Uterus (tissue), 4 donors: ENCODE data around the gene PIGK. TPM values are rescaled to one million over a fixed set of nuclear protein-coding genes. Genes with fewer than 3 reads are reported as not detected.

ENCODE experiments used
- DNase-seq, 2 donors: peaks; one replicate each; pipeline ENCODE4 v3.0.0-alpha.2; 2019 to 2020
- H3K27ac ChIP-seq, 2 donors: fragments of 200-600 bp; sonication (generic); 1 replicate in 1 of 2; 2 replicates in 1 of 2; pipeline ENCODE4 v1.5.1; 2016 to 2018
- H3K27me3 ChIP-seq, 2 donors: fragments of 200-600 bp; sonication (generic); one replicate each; pipeline ENCODE4 v1.5.1; 2018 to 2019; ENCODE audit warnings: control low read depth in 1 of 2
- H3K36me3 ChIP-seq, 2 donors: fragments of 200-600 bp; sonication (generic); one replicate each; pipeline ENCODE4 v1.5.1; 2019; ENCODE audit warnings: control low read depth in 1 of 2
- H3K4me1 ChIP-seq, 2 donors: fragments of 200-600 bp; sonication (generic); one replicate each; pipeline ENCODE4 v1.5.1; 2018 to 2019; ENCODE audit warnings: control low read depth in 1 of 2
- H3K4me3 ChIP-seq, 2 donors: fragments of 200-600 bp; sonication (generic); 1 replicate in 1 of 2; 2 replicates in 1 of 2; pipeline ENCODE4 v1.5.1; 2018 to 2019; ENCODE audit warnings: mild to moderate bottlenecking in 1 of 2
- H3K9me3 ChIP-seq, 2 donors: fragments of 200-600 bp; sonication (generic); one replicate each; pipeline ENCODE4 v1.5.1; 2019; ENCODE audit warnings: control low read depth in 1 of 2
- CTCF ChIP-seq, 4 experiments: fragments of 200-600 bp in 2 of 4; fragments of 450-650 bp in 2 of 4; sonication (generic) in 2 of 4; IDR thresholded peaks; one replicate each; pipeline ENCODE4 v1.5.1; 2016 to 2019; ENCODE audit warnings: antibody characterized with exemption in 4 of 4, mild to moderate bottlenecking in 2 of 4, moderate library complexity in 1 of 4
- POLR2A ChIP-seq, 2 donors: fragments of 450-650 bp; IDR thresholded peaks; one replicate each; pipeline ENCODE4 v1.6.1; 2016; ENCODE audit warnings: antibody characterized with exemption in 2 of 2, mild to moderate bottlenecking in 1 of 2, moderate library complexity in 1 of 2
- intact Hi-C: fragments of 100-400 bp; cut with DNase I; formaldehyde crosslinking; loops from one replicate; pipeline ENCODE4 v1.15.1; 2023; ENCODE audit warnings: low total_unique reads
- total RNA-seq, 4 donors: library from RNA; depleted of rRNA in 3 of 4; stranded (reverse); fragments of >200 nt in 3 of 4; gene quantifications; one replicate each; pipeline versions ENCODE4 v1.1.0 to v1.2.4, GENCODE V29; 2014 to 2023
- donor health status: DM: yes; HTN: yes; CAD: no.

Gene PIGK
- total RNA-seq, 4 donors from 2014 or later = 11.5 to 38.6 (median 32.6) TPM

GRCh38 chr1:77234096-77234495 lies 14.9 kb upstream of the PIGK start:
- DNase-seq = no peak
- Histone ChIP-seq H3K4me1 (no peaks in the 10 kb centered on the region), H3K27ac (no peak overlapping the region), H3K9me3 (no peaks in the 10 kb centered on the region), H3K36me3 (no peaks in the 10 kb centered on the region), H3K4me3 (no peak overlapping the region), H3K27me3 (no peaks in the 10 kb centered on the region)
- intact Hi-C loops = no loop called here
- no peak for TF ChIP-seq POLR2A (IDR thresholded peaks at IDR 0.05)
- no peak for TF ChIP-seq CTCF (IDR thresholded peaks at IDR 0.05)

- no peak overlapping the region for H3K4me3 ChIP-seq
- intact Hi-C loops = no loop called here
- H3K36me3 ChIP-seq = no peaks in the 10 kb centered on the region
- H3K9me3 ChIP-seq = no peaks in the 10 kb centered on the region
- no peak overlapping the region for H3K27ac ChIP-seq
- TF ChIP-seq CTCF (IDR thresholded peaks at IDR 0.05) (no peak), POLR2A (IDR thresholded peaks at IDR 0.05) (no peak)
- H3K4me1 ChIP-seq = no peaks in the 10 kb centered on the region
- no peak for DNase-seq
- no peaks in the 10 kb centered on the region for H3K27me3 ChIP-seq
Observed at GRCh38 chr1:77232829-77233228, 13.6 kb upstream of the PIGK start.

GRCh38 chr1:77230051-77230450 lies 10.8 kb upstream of the PIGK start:
- Histone ChIP-seq H3K36me3 (no peaks in the 10 kb centered on the region), H3K27me3 (no peaks in the 10 kb centered on the region), H3K4me1 (no peaks in the 10 kb centered on the region), H3K4me3 (no peak overlapping the region), H3K27ac (no peak overlapping the region), H3K9me3 (no peaks in the 10 kb centered on the region)
- intact Hi-C loops = no loop called here
- no peak for TF ChIP-seq POLR2A (IDR thresholded peaks at IDR 0.05)
- TF ChIP-seq CTCF (IDR thresholded peaks at IDR 0.05) = no peak
- DNase-seq = no peak

GRCh38 chr1:77228836-77229235 lies 9.6 kb upstream of the PIGK start:
- Histone ChIP-seq H3K9me3 (no peaks in the 10 kb centered on the region), H3K4me1 (no peaks in the 10 kb centered on the region), H3K4me3 (no peak overlapping the region), H3K36me3 (no peaks in the 10 kb centered on the region), H3K27ac (no peak overlapping the region), H3K27me3 (no peaks in the 10 kb centered on the region)
- TF ChIP-seq CTCF (IDR thresholded peaks at IDR 0.05) (no peak), POLR2A (IDR thresholded peaks at IDR 0.05) (no peak)
- no peak for DNase-seq
- intact Hi-C loops = no loop called here

- no peak for DNase-seq
- Histone ChIP-seq H3K9me3 (no peaks in the 10 kb centered on the region), H3K4me1 (no peaks in the 10 kb centered on the region), H3K4me3 (no peak overlapping the region), H3K27ac (no peak overlapping the region), H3K36me3 (no peaks in the 10 kb centered on the region), H3K27me3 (no peaks in the 10 kb centered on the region)
- intact Hi-C loops = no loop called here
- TF ChIP-seq CTCF (IDR thresholded peaks at IDR 0.05) (no peak), POLR2A (IDR thresholded peaks at IDR 0.05) (no peak)
Observed at GRCh38 chr1:77227381-77227780, 8.2 kb upstream of the PIGK start.
